ENCODE measurements around the gene METTL21A. TPM values are rescaled to one million over a fixed set of nuclear protein-coding genes. Genes with fewer than 3 reads are reported as not detected.

The METTL21A gene
- total and polyA plus RNA-seq, 2 experiments from 2014 or later: 86.0 to 118 TPM

DNA sequence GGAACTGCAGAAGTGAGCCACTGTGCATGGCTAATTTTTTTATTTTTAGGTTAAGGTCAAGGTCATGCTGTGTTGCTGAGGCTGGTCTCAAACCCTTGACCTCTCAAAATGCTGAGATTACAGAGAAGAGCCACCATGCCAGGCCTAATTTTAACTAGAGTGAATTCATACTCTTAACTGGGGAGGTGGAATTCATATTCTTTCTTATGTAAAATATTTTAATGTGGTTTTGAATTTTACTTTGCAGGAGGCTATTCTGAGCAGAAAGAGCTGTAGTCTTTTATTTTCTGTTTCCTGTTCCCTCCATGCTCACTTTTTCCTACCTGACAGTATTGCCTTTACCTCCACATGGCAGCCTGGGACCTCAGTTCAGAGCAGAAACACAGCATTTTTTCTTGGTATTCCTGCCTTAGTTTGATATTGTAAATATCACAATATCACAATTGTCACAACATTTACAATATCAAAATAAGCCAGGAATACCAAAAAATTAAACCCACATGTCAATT lies 49.1 kb upstream of the METTL21A start:
- TF ChIP-seq NANOG (IDR thresholded peaks at IDR 0.05; ENCODE audit: borderline replicate concordance) (peak; percentile 45; the same call in 1 of the 2 replicates), CREB1 (CRISPR knock-in tag; IDR thresholded peaks at IDR 0.05; ENCODE audit: low read depth) (no peak)
- 0 out of 2 replicates have a peak overlapping the region, but pooled peaks have one; percentile 0 for H3K4me2 ChIP-seq
- ATAC-seq (peak; percentile 80), DNase-seq (ENCODE audit: low spot score) (peak; percentile 57)
- H3K27ac ChIP-seq (ENCODE audit: low read depth): peak overlapping the region; percentile 10
- no peak overlapping the region for H3K4me3 ChIP-seq
- no peaks in the 10 kb centered on the region for H3K36me3 ChIP-seq (ENCODE audit: insufficient read depth)
- peaks cover 5% of the 10 kb centered on the region for H3K27me3 Mint-ChIP-seq (ENCODE audit: insufficient read depth, low read depth, poor library complexity)
- no peaks in the 10 kb centered on the region for H3K27me3 ChIP-seq (ENCODE audit: insufficient read depth)
- H3K4me1 ChIP-seq (ENCODE audit: insufficient read depth): peaks cover 19% of the 10 kb centered on the region; the same call in 1 of the 2 replicates
- H3K79me2 ChIP-seq (replicated peaks; ENCODE audit: insufficient read depth): no peaks in the 10 kb centered on the region
- peaks cover 27% of the 10 kb centered on the region for H3K4me1 Mint-ChIP-seq
- no peaks in the 10 kb centered on the region for H4K20me1 ChIP-seq (replicated peaks; ENCODE audit: insufficient read depth)
- peak overlapping the region; percentile 72; the same call in 1 of the 2 replicates for H3K27ac Mint-ChIP-seq
- no peak overlapping the region for H3K4me3 Mint-ChIP-seq
- no peaks in the 10 kb centered on the region for H3K9me3 Mint-ChIP-seq
- H2AFZ ChIP-seq: no peak overlapping the region
- H3K36me3 Mint-ChIP-seq (ENCODE audit: low read depth): no peaks in the 10 kb centered on the region
- H3K9me2 ChIP-seq (ENCODE audit: insufficient read depth): no peaks in the 10 kb centered on the region
- H3F3A ChIP-seq (replicated peaks; ENCODE audit: low read depth): no peaks in the 10 kb centered on the region; the same call in 1 of the 2 replicates

- 0 out of 2 replicates have a peak overlapping the region, but pooled peaks have one; percentile 22 for H3K27ac Mint-ChIP-seq
- H3K27me3 ChIP-seq (ENCODE audit: insufficient read depth): no peaks in the 10 kb centered on the region
- no peak overlapping the region for H3K4me3 Mint-ChIP-seq
- H3K4me1 ChIP-seq (ENCODE audit: insufficient read depth): peaks cover 19% of the 10 kb centered on the region; the same call in 1 of the 2 replicates
- peaks cover 5% of the 10 kb centered on the region for H3K27me3 Mint-ChIP-seq (ENCODE audit: insufficient read depth, low read depth, poor library complexity)
- no peaks in the 10 kb centered on the region for H4K20me1 ChIP-seq (replicated peaks; ENCODE audit: insufficient read depth)
- H3K4me1 Mint-ChIP-seq: peaks cover 27% of the 10 kb centered on the region
- no peak for DNase-seq (ENCODE audit: low spot score)
- no peaks in the 10 kb centered on the region for H3K79me2 ChIP-seq (replicated peaks; ENCODE audit: insufficient read depth)
- H3K27ac ChIP-seq (ENCODE audit: low read depth): peak overlapping the region; percentile 47; the same call in 1 of the 2 replicates
- TF ChIP-seq ETS1 (IDR thresholded peaks at IDR 0.05) (no peak), NANOG (IDR thresholded peaks at IDR 0.05; ENCODE audit: borderline replicate concordance) (peak; percentile 89)
- TF ChIP-seq, protein P1, sequence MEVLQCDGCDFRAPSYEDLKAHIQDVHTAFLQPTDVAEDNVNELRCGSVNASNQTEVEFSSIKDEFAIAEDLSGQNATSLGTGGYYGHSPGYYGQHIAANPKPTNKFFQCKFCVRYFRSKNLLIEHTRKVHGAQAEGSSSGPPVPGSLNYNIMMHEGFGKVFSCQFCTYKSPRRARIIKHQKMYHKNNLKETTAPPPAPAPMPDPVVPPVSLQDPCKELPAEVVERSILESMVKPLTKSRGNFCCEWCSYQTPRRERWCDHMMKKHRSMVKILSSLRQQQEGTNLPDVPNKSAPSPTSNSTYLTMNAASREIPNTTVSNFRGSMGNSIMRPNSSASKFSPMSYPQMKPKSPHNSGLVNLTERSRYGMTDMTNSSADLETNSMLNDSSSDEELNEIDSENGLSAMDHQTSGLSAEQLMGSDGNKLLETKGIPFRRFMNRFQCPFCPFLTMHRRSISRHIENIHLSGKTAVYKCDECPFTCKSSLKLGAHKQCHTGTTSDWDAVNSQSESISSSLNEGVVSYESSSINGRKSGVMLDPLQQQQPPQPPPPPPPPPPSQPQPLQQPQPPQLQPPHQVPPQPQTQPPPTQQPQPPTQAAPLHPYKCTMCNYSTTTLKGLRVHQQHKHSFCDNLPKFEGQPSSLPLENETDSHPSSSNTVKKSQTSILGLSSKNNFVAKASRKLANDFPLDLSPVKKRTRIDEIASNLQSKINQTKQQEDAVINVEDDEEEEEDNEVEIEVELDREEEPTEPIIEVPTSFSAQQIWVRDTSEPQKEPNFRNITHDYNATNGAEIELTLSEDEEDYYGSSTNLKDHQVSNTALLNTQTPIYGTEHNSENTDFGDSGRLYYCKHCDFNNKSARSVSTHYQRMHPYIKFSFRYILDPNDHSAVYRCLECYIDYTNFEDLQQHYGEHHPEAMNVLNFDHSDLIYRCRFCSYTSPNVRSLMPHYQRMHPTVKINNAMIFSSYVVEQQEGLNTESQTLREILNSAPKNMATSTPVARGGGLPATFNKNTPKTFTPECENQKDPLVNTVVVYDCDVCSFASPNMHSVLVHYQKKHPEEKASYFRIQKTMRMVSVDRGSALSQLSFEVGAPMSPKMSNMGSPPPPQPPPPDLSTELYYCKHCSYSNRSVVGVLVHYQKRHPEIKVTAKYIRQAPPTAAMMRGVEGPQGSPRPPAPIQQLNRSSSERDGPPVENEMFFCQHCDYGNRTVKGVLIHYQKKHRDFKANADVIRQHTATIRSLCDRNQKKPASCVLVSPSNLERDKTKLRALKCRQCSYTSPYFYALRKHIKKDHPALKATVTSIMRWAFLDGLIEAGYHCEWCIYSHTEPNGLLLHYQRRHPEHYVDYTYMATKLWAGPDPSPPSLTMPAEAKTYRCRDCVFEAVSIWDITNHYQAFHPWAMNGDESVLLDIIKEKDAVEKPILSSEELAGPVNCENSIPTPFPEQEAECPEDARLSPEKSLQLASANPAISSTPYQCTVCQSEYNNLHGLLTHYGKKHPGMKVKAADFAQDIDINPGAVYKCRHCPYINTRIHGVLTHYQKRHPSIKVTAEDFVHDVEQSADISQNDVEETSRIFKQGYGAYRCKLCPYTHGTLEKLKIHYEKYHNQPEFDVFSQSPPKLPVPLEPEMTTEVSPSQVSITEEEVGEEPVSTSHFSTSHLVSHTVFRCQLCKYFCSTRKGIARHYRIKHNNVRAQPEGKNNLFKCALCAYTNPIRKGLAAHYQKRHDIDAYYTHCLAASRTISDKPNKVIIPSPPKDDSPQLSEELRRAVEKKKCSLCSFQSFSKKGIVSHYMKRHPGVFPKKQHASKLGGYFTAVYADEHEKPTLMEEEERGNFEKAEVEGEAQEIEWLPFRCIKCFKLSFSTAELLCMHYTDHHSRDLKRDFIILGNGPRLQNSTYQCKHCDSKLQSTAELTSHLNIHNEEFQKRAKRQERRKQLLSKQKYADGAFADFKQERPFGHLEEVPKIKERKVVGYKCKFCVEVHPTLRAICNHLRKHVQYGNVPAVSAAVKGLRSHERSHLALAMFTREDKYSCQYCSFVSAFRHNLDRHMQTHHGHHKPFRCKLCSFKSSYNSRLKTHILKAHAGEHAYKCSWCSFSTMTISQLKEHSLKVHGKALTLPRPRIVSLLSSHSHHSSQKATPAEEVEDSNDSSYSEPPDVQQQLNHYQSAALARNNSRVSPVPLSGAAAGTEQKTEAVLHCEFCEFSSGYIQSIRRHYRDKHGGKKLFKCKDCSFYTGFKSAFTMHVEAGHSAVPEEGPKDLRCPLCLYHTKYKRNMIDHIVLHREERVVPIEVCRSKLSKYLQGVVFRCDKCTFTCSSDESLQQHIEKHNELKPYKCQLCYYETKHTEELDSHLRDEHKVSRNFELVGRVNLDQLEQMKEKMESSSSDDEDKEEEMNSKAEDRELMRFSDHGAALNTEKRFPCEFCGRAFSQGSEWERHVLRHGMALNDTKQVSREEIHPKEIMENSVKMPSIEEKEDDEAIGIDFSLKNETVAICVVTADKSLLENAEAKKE (CRISPR knock-in tag; IDR thresholded peaks at IDR 0.05): 0 out of 2 replicates have a peak, but pooled peaks have one; percentile 19
- H3F3A ChIP-seq (replicated peaks; ENCODE audit: low read depth): no peaks in the 10 kb centered on the region; the same call in 1 of the 2 replicates
- no peaks in the 10 kb centered on the region for H3K9me2 ChIP-seq (ENCODE audit: insufficient read depth)
- H2AFZ ChIP-seq: no peak overlapping the region
- H3K4me2 ChIP-seq: 0 out of 2 replicates have a peak overlapping the region, but pooled peaks have one; percentile 30
- no peaks in the 10 kb centered on the region for H3K36me3 ChIP-seq (ENCODE audit: insufficient read depth)
- ATAC-seq: no peak
- H3K4me3 ChIP-seq: no peak overlapping the region
- H3K36me3 Mint-ChIP-seq (ENCODE audit: low read depth): no peaks in the 10 kb centered on the region
- no peaks in the 10 kb centered on the region for H3K9me3 Mint-ChIP-seq
Observed at GRCh38 chr2:207673431-207673830, 48.2 kb upstream of the METTL21A start.
